Endothelial cell of umbilical vein (primary cell): ENCODE results near the gene TIFAB. TPM values are rescaled to one million over a fixed set of nuclear protein-coding genes. Genes with fewer than 3 reads are reported as not detected.

Experiments
- BruUV-seq: library from RNA; stranded (reverse); fragments of 400-500 nt; replicated peaks from 2 replicates; lab custom pipeline; 2021; lab: Mats Ljungman, UMichigan
- CTCF ChIA-PET: fragments of 300-600, 350-600 bp; sonication (Branson Sonifier 250); formaldehyde crosslinking; loops from one replicate; lab custom pipeline; 2021; ENCODE audit warnings: antibody characterized with exemption, inconsistent platforms; lab: Charles Lee
- POLR2A ChIA-PET: fragments of 300-600, 350-600 bp; sonication (Branson Sonifier 250); formaldehyde crosslinking; loops from one replicate; lab custom pipeline; 2021; ENCODE audit warnings: antibody characterized with exemption, inconsistent platforms; lab: Charles Lee
- DNase-seq: peaks from one replicate; pipeline ENCODE4 v3.0.0-alpha.2; 2011; ENCODE audit warnings: low read depth, low spot score
- FAIRE-seq: peaks from 2 replicates; lab custom pipeline; 2011; peaks lifted over from hg19 to GRCh38; lab: Jason Lieb, UNC
- H2AFZ ChIP-seq: 2 replicates; pipeline ENCODE4 v1.6.0; 2012; ENCODE audit warnings: low read depth, low read length, control low read depth, inconsistent platforms
- H3K27ac ChIP-seq: 2 replicates; pipeline ENCODE4 v1.5.1; 2011; ENCODE audit warnings: low read depth, mild to moderate bottlenecking, control low read depth, low read length, moderate library complexity; ENCODE audit not compliant: insufficient read depth
- H3K27me3 ChIP-seq, 2 experiments: 2 replicates each; pipeline versions ENCODE4 v1.6.0 to v1.6.1; 2011; ENCODE audit warnings: low read length in 2 of 2, mixed read lengths in 1 of 2; ENCODE audit not compliant: control insufficient read depth in 2 of 2, insufficient read depth in 2 of 2
- H3K36me3 ChIP-seq, 2 experiments: 2 replicates in 1 of 2; 3 replicates in 1 of 2; pipeline ENCODE4 v1.5.1; 2011; ENCODE audit warnings: low read length in 2 of 2, mild to moderate bottlenecking in 1 of 2, moderate library complexity in 1 of 2; ENCODE audit not compliant: control insufficient read depth in 2 of 2, insufficient read depth in 2 of 2; ENCODE audit errors: extremely low read depth in 1 of 2
- H3K4me1 ChIP-seq: 3 replicates; pipeline ENCODE4 v1.5.1; 2011; ENCODE audit warnings: mild to moderate bottlenecking, low read length; ENCODE audit not compliant: control insufficient read depth, insufficient read depth; ENCODE audit errors: extremely low read depth
- H3K4me2 ChIP-seq: 2 replicates; pipeline ENCODE4 v1.6.1; 2011; ENCODE audit warnings: low read length, control low read depth, mixed read lengths; ENCODE audit not compliant: insufficient read depth
- H3K4me3 ChIP-seq, 3 experiments: fragments of 200-600 bp in 1 of 3; sonication (generic), shearing (Covaris generic) in 1 of 3; replicated peaks in 1 of 3; 2 replicates each; pipeline ENCODE4 v1.5.1; 2011 to 2016; ENCODE audit warnings: control low read depth in 3 of 3, low read length in 3 of 3, mild to moderate bottlenecking in 2 of 3, inconsistent platforms in 1 of 3, low read depth in 1 of 3, moderate library complexity in 1 of 3; ENCODE audit not compliant: insufficient read depth in 1 of 3
- H3K79me2 ChIP-seq: 2 replicates; pipeline ENCODE4 v1.6.0; 2012; ENCODE audit warnings: low read length, inconsistent platforms; ENCODE audit not compliant: control insufficient read depth, insufficient read depth
- H3K9ac ChIP-seq: replicated peaks from 2 replicates; pipeline ENCODE3; 2011; ENCODE audit warnings: low read length, control low read depth; ENCODE audit not compliant: insufficient read depth; ENCODE audit errors: extremely low read depth
- H3K9me1 ChIP-seq: replicated peaks from 3 replicates; pipeline ENCODE4 v1.6.0; 2011; ENCODE audit warnings: mild to moderate bottlenecking, low read length; ENCODE audit not compliant: control insufficient read depth, insufficient read depth; ENCODE audit errors: extremely low read depth
- H3K9me3 ChIP-seq: replicated peaks from 2 replicates; pipeline ENCODE4 v1.5.1; 2012; ENCODE audit warnings: low read length, inconsistent platforms; ENCODE audit not compliant: control insufficient read depth, insufficient read depth
- H4K20me1 ChIP-seq: replicated peaks from 2 replicates; pipeline ENCODE3; 2011; ENCODE audit warnings: mild to moderate bottlenecking, low read length; ENCODE audit not compliant: control insufficient read depth, insufficient read depth; ENCODE audit errors: extremely low read depth
- EZH2 ChIP-seq: IDR thresholded peaks from 2 replicates; pipeline ENCODE4 v1.6.1; 2012; ENCODE audit warnings: borderline replicate concordance, low read depth, mild to moderate bottlenecking, moderate library complexity, low read length, inconsistent platforms; ENCODE audit not compliant: severe bottlenecking
- GATA2 ChIP-seq: IDR thresholded peaks from 2 replicates; pipeline ENCODE4 v1.7.0; 2011; ENCODE audit warnings: low read depth, mild to moderate bottlenecking, moderate library complexity, mixed read lengths, low read length; ENCODE audit not compliant: insufficient read length, insufficient read depth
- JUN ChIP-seq: IDR thresholded peaks from 2 replicates; pipeline ENCODE4 v1.6.1; 2011; ENCODE audit warnings: borderline replicate concordance, low read depth; ENCODE audit not compliant: insufficient read length, insufficient read depth
- POLR2A ChIP-seq: IDR thresholded peaks from 2 replicates; pipeline ENCODE4 v1.6.1; 2012; ENCODE audit warnings: low read depth, mild to moderate bottlenecking, control low read depth, low read length
- dilution Hi-C: fragments of 300-500 bp; cut with MboI; formaldehyde crosslinking; loops from one replicate; pipeline ENCODE4 v1.15.0; 2019; ENCODE audit warnings: low sequenced_read_pairs; ENCODE audit not compliant: extremely low pct_ligation_motif_present
- intact Hi-C: fragments of 100-400 bp; cut with micrococcal nuclease; formaldehyde crosslinking; loops from one replicate; pipeline ENCODE4 v1.10.0; 2022
- polyA plus RNA-seq, 4 experiments: library from polyadenylated mRNA; depleted of rRNA in 3 of 4; stranded (reverse) in 3 of 4; unstranded in 1 of 4; fragments of >200 nt; gene quantifications; 2 replicates each; pipeline versions ENCODE4 v1.2.1 to v1.2.3, GENCODE V29; 2011 to 2012; ENCODE audit warnings: missing spikeins in 1 of 4
- total RNA-seq: library from RNA; stranded (reverse); gene quantifications from 2 replicates; pipeline ENCODE4 v1.2.3, GENCODE V29; 2021
- TF ChIP-seq, protein P1 (sequence below), 2 donors: IDR thresholded peaks; 1 replicate in 1 of 2; 2 replicates in 1 of 2; pipeline ENCODE4 v1.5.1; 2011; ENCODE audit warnings: low read length in 2 of 2, mild to moderate bottlenecking in 2 of 2, moderate library complexity in 2 of 2, control low read depth in 1 of 2, inconsistent platforms in 1 of 2, low read depth in 1 of 2; ENCODE audit not compliant: insufficient read depth in 1 of 2; ENCODE audit errors: extremely low read depth in 1 of 2

Gene TIFAB
- total and polyA plus RNA-seq, 2 donors (not counting 3 experiments of a cell fraction or from before 2014, with no cell fraction given): not detected

DNA sequence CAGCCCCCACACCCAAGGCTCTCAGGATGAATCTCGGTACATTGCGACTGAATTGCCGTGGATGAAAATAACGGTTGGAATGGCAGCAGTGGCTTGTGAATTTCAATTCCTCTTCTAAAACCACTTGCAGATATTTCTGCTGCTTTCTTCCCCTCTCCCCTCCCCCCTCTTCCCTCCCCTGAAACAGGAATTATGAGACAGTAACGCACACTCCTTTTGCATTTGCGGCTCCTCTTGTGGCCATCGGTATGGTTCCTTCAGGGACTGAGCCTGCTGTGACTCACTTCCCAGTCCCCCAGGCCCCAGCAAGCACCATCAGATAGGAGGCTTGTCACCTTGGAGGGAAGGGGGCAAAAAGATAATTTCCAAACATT, 14.7 kb downstream of the TIFAB start:
- Histone ChIP-seq H3K4me1 (no peaks in the 10 kb centered on the region), H2AFZ (no peak overlapping the region), H3K4me3 (no peak overlapping the region), H3K9me1 (no peaks in the 10 kb centered on the region), H3K9ac (no peak overlapping the region), H3K9me3 (no peaks in the 10 kb centered on the region), H3K27ac (no peak overlapping the region), H3K27me3 (peaks cover 7 to 22% of the 10 kb centered on the region in 2 experiments), H3K36me3 (no peaks in the 10 kb centered on the region), H4K20me1 (no peaks in the 10 kb centered on the region), H3K4me2 (no peak overlapping the region), H3K79me2 (no peaks in the 10 kb centered on the region)
- ChIA-PET CTCF (interaction anchor here (0.7 to 6.6 kb wide), 2 partner anchors 12 to 123 kb away, joined by 3 to 44 read pairs; no protein-coding TSS in a partner anchor), POLR2A (no interaction called here)
- TF ChIP-seq, protein P1, sequence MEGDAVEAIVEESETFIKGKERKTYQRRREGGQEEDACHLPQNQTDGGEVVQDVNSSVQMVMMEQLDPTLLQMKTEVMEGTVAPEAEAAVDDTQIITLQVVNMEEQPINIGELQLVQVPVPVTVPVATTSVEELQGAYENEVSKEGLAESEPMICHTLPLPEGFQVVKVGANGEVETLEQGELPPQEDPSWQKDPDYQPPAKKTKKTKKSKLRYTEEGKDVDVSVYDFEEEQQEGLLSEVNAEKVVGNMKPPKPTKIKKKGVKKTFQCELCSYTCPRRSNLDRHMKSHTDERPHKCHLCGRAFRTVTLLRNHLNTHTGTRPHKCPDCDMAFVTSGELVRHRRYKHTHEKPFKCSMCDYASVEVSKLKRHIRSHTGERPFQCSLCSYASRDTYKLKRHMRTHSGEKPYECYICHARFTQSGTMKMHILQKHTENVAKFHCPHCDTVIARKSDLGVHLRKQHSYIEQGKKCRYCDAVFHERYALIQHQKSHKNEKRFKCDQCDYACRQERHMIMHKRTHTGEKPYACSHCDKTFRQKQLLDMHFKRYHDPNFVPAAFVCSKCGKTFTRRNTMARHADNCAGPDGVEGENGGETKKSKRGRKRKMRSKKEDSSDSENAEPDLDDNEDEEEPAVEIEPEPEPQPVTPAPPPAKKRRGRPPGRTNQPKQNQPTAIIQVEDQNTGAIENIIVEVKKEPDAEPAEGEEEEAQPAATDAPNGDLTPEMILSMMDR (IDR thresholded peaks at IDR 0.05; ENCODE audit: extremely low read depth in 1 of 2, insufficient read depth in 1 of 2, low read depth in 1 of 2, low read length in 2 of 2): no peak
- TF ChIP-seq POLR2A (no peak), GATA2 (no peak), JUN (no peak)
- dilution Hi-C loops: no loop called here
- FAIRE-seq: no peak
- BruUV-seq: no TSS peak
- no peak for DNase-seq
- intact Hi-C loops: no loop called here

DNA sequence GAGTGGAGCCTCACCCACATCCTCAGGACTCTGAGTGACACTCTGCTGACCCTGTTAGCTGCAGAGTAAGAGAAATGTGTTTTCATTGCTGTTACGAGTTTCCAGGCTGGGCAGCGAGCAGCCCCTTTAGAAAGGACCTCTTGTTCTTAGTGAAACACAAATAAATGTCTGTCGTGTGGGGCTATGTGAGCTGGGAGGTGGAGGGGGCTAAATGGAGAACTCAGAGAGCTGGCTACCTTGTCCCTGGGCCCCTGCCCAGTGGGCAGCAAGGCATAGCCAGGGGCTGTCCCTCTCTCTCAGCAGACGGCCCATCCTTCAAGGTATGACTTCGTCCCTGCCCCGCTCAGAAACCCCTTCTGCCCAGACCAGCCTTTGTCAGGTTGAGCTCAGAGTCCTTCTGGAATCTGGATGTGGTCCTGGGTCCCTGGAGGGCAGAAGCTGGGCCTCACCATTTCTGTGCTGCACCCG, 15.2 kb downstream of the TIFAB start:
- no peak for DNase-seq
- intact Hi-C loops (no loop called here), dilution Hi-C loops (no loop called here)
- Histone ChIP-seq H3K4me1 (no peaks in the 10 kb centered on the region), H3K27ac (no peak overlapping the region), H3K9me3 (no peaks in the 10 kb centered on the region), H2AFZ (no peak overlapping the region), H3K4me2 (no peak overlapping the region), H3K79me2 (no peaks in the 10 kb centered on the region), H3K9me1 (no peaks in the 10 kb centered on the region), H3K9ac (no peak overlapping the region), H3K4me3 (no peak overlapping the region), H3K36me3 (no peaks in the 10 kb centered on the region), H3K27me3 (peaks cover 7 to 23% of the 10 kb centered on the region in 2 experiments), H4K20me1 (no peaks in the 10 kb centered on the region)
- BruUV-seq: no TSS peak
- ChIA-PET POLR2A (no interaction called here), CTCF (interaction anchor here (0.7 to 6.6 kb wide), 2 partner anchors 12 to 124 kb away, joined by 3 to 44 read pairs; no protein-coding TSS in a partner anchor)
- no peak for FAIRE-seq
- TF ChIP-seq EZH2 (no peak), GATA2 (no peak)
